SK-N-MC (cell line): ENCODE data around the gene KL.

Source experiments
- EZH2 ChIP-seq: fragments of 200-600 bp; sonication (generic); IDR thresholded peaks from one replicate; pipeline ENCODE4 v1.6.1; 2017; ENCODE audit warnings: antibody characterized with exemption
- FOXP2 ChIP-seq: optimal IDR thresholded peaks from 2 replicates; pipeline ENCODE3; 2011; ENCODE audit warnings: mild to moderate bottlenecking, moderate library complexity; ENCODE audit not compliant: insufficient read depth; ENCODE audit errors: extremely low read length, control extremely low read depth
- POLR2AphosphoS5 ChIP-seq: IDR thresholded peaks from 2 replicates; pipeline ENCODE4 v1.6.1; 2012; ENCODE audit warnings: mild to moderate bottlenecking, low read depth, low read length, borderline replicate concordance

- TF ChIP-seq POLR2AphosphoS5 (no peak), EZH2 (no peak), FOXP2 (no peak)
Measured at GRCh38 chr13:33101835-33102234, 85.6 kb downstream of the KL start.
